Uterine smooth muscle cell (primary cell): ENCODE measurements around the gene NUDT6. TPM values are rescaled to one million over a fixed set of nuclear protein-coding genes. Genes with fewer than 3 reads are reported as not detected.

ENCODE experiments used
- total RNA-seq: library from RNA; depleted of rRNA; stranded (reverse); fragments of >200 nt; gene quantifications from 2 replicates; pipeline ENCODE4 v1.2.3, GENCODE V29; 2014

Gene NUDT6, protein sequence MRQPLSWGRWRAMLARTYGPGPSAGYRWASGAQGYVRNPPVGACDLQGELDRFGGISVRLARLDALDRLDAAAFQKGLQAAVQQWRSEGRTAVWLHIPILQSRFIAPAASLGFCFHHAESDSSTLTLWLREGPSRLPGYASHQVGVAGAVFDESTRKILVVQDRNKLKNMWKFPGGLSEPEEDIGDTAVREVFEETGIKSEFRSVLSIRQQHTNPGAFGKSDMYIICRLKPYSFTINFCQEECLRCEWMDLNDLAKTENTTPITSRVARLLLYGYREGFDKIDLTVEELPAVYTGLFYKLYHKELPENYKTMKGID
- 6.0 and 10.6 TPM in 2 replicates for total RNA-seq

DNA sequence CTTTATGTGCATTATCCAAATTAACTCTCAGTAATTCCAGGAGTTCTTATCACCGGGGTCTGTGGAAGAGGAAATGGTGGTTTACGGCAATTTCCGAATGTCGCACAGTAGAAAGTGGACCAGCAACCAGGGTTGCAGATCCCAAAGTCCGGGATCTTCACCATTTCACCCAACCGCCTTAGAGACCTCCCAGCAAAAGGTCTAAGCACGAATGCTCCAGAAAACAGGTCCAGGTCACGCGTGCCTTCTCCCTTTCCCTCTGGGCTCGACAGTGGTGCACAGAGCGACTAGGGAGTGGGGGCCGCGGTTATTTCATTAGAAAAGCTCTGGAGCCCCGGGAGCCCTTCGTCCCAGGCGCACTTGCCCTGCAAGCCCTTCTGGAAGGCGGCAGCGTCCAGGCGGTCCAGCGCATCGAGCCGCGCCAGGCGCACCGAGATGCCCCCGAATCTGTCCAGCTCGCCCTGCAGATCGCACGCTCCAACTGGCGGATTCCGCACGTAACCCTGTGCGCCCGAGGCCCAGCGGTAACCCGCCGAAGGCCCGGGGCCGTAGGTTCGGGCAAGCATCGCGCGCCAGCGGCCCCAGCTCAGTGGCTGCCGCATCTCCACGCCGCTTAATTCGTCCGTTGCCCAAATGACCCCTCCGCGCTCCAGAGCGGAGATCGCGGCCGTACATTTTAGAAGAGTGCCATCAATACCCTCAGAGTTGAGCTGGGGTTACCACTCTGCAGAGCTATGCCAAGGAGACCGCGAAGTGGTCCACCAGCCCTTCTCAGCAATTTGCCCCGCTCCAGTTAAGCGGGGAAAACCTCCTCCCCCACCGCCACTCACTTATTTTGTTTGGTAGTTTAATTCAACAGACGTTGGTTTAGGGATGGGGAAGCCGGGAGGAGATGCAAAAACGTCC, at the start of gene NUDT6:
Gene NUDT6, minus strand, starts transcription at position 627 of the 906 bp plus-strand sequence. Its CDS starts 25 bp downstream, at position 602.

Other genes starting within 250 kb of the NUDT6 start
- 4.6 and 7.2 TPM in 2 replicates for gene BBS12, start 189.9 kb downstream of the NUDT6 start, total RNA-seq
- 40.9 and 125 TPM in 2 replicates for gene FGF2, start 95.8 kb downstream of the NUDT6 start, total RNA-seq